ENCODE data around the gene CFAP92. TPM values are rescaled to one million over a fixed set of nuclear protein-coding genes. Genes with fewer than 3 reads are reported as not detected.

Gene CFAP92
- total and polyA plus RNA-seq, 10 donors = 0.29 to 3.1 (median 1.3) TPM

- 68 to 87% (median 87%) methylated on average over 2 of the region's 2 CpGs for WGBS, 5 donors
- H3K36me3 ChIP-seq = no peaks in the 10 kb centered on the region
- no peaks in the 10 kb centered on the region for H3K9me3 ChIP-seq
- no peak overlapping the region for H3K4me3 ChIP-seq
- H3K4me1 ChIP-seq = peaks cover 19 to 79% (median 60%) of the 10 kb centered on the region in 6 donors
- DNase-seq = no peak
- no peaks in the 10 kb centered on the region for H3K27me3 ChIP-seq (replicated peaks in 1 of 7)
- TF ChIP-seq POLR2AphosphoS5 (IDR thresholded peaks at IDR 0.05) (no peak), CTCF (IDR thresholded peaks at IDR 0.05 in 8 of 11, conservative IDR thresholded peaks at IDR 0.05 in 3 of 11) (no peak), POLR2A (IDR thresholded peaks at IDR 0.05) (no peak)
- H3K27ac ChIP-seq = peak overlapping the region; percentile 44 to 91 (median 84)
- intact Hi-C loops (cut with DNase I; ENCODE audit: low total_unique reads) = no loop called here
These were observed 24.4 kb upstream of the CFAP92 start for GRCh38 chr3:129018271-129018670.

GRCh38 chr3:129017484-129017899 lies 23.6 kb upstream of the CFAP92 start:
- WGBS, 5 donors = 52 to 65% (median 61%) methylated on average over 7 of the region's 7 CpGs
- TF ChIP-seq POLR2AphosphoS5 (IDR thresholded peaks at IDR 0.05) = no peak
- no peak for TF ChIP-seq POLR2A (IDR thresholded peaks at IDR 0.05)
- no peak for TF ChIP-seq CTCF (IDR thresholded peaks at IDR 0.05 in 8 of 11, conservative IDR thresholded peaks at IDR 0.05 in 3 of 11)
- Histone ChIP-seq H3K36me3 (no peaks in the 10 kb centered on the region), H3K4me3 (no peak overlapping the region), H3K4me1 (peaks cover 19 to 72% (median 54%) of the 10 kb centered on the region in 6 donors), H3K27me3 (replicated peaks in 1 of 7) (no peaks in the 10 kb centered on the region), H3K9me3 (no peaks in the 10 kb centered on the region), H3K27ac (peak overlapping the region; percentile 44 to 91 (median 84))
- intact Hi-C loops (cut with DNase I; ENCODE audit: low total_unique reads) = no loop called here
- DNase-seq = no peak

GRCh38 chr3:129016720-129017483 lies 23.0 kb upstream of the CFAP92 start:
- Histone ChIP-seq H3K27me3 (replicated peaks in 1 of 7) (no peaks in the 10 kb centered on the region), H3K36me3 (no peaks in the 10 kb centered on the region), H3K4me3 (peak overlapping the region in 1 of 8 donors; percentile 16), H3K27ac (peak overlapping the region; percentile 44 to 91 (median 84)), H3K9me3 (no peaks in the 10 kb centered on the region), H3K4me1 (peaks cover 18 to 67% (median 50%) of the 10 kb centered on the region in 6 donors)
- intact Hi-C loops (cut with DNase I; ENCODE audit: low total_unique reads) = no loop called here
- TF ChIP-seq CTCF (IDR thresholded peaks at IDR 0.05 in 8 of 11, conservative IDR thresholded peaks at IDR 0.05 in 3 of 11) (no peak), POLR2AphosphoS5 (IDR thresholded peaks at IDR 0.05) (peak; percentile 58 to 71 (median 58)), POLR2A (IDR thresholded peaks at IDR 0.05) (no peak)
- DNase-seq = peak; percentile 91
- WGBS, 5 donors = 48 to 71% (median 65%) methylated on average over 14 of the region's 14 CpGs

GRCh38 chr3:129016356-129016719 lies 22.5 kb upstream of the CFAP92 start:
- 2 to 20% (median 12%) methylated on average over 5 to 6 of the region's 6 CpGs for WGBS, 5 donors
- peaks cover 17 to 66% (median 46%) of the 10 kb centered on the region in 6 donors for H3K4me1 ChIP-seq

More at GRCh38 chr3:129016356-129016719, 22.5 kb upstream of the CFAP92 start:
- TF ChIP-seq CTCF (IDR thresholded peaks at IDR 0.05 in 8 of 11, conservative IDR thresholded peaks at IDR 0.05 in 3 of 11) = peak in 6 of 11 experiments; percentile 16 to 58 (median 26)
- TF ChIP-seq POLR2AphosphoS5 (IDR thresholded peaks at IDR 0.05) = no peak
- H3K4me3 ChIP-seq = peak overlapping the region in 3 of 8 donors; percentile 9 to 53 (median 24)
- no peaks in the 10 kb centered on the region for H3K9me3 ChIP-seq
- DNase-seq = peak; percentile 91
- H3K36me3 ChIP-seq = no peaks in the 10 kb centered on the region
- intact Hi-C loops (cut with DNase I; ENCODE audit: low total_unique reads) = no loop called here
- H3K27ac ChIP-seq = peak overlapping the region; percentile 44 to 91 (median 84)
- no peaks in the 10 kb centered on the region for H3K27me3 ChIP-seq (replicated peaks in 1 of 7)

Data from spleen (tissue), 11 donors.